A673 (cell line): Measurements from ENCODE around the gene C7orf57. TPM values are rescaled to one million over a fixed set of nuclear protein-coding genes. Genes with fewer than 3 reads are reported as not detected.

Experiments used
- BruUV-seq: library from RNA; stranded (reverse); fragments of 400-500 nt; replicated peaks from 2 replicates; lab custom pipeline; 2021; lab: Mats Ljungman, UMichigan
- CTCF ChIA-PET: fragments of 300-600 bp; sonication (Branson Sonifier 250); formaldehyde crosslinking; loops from one replicate; lab custom pipeline; 2022; ENCODE audit warnings: antibody characterized with exemption; lab: Charles Lee
- POLR2A ChIA-PET: fragments of 300-600 bp; sonication (Branson Sonifier 250); formaldehyde crosslinking; loops from one replicate; lab custom pipeline; 2022; ENCODE audit warnings: antibody characterized with exemption; ENCODE audit not compliant: low non-redundant PET; lab: Charles Lee
- DNase-seq: peaks from one replicate; pipeline ENCODE4 v3.0.0-alpha.2; 2015; ENCODE audit warnings: low spot score
- H3K27ac ChIP-seq: fragments of 200-600 bp; sonication (generic); 2 replicates; pipeline ENCODE4 v1.5.1; 2016; ENCODE audit warnings: mixed run types, low read depth, mild to moderate bottlenecking, mixed read lengths, antibody characterized with exemption, low read length; ENCODE audit not compliant: poor library complexity, severe bottlenecking
- H3K27me3 ChIP-seq: fragments of 200-600 bp; sonication (generic); replicated peaks from 2 replicates; pipeline ENCODE4 v1.6.1; 2017; ENCODE audit warnings: mixed run types, low read depth, mild to moderate bottlenecking, mixed read lengths, antibody characterized with exemption, low read length; ENCODE audit not compliant: insufficient read depth, poor library complexity
- H3K36me3 ChIP-seq: fragments of 200-600 bp; sonication (generic); 2 replicates; pipeline ENCODE4 v1.6.1; 2016; ENCODE audit warnings: mixed run types, mild to moderate bottlenecking, mixed read lengths, antibody characterized with exemption, low read length; ENCODE audit not compliant: insufficient read depth, poor library complexity, severe bottlenecking
- H3K4me1 ChIP-seq: fragments of 200-600 bp; sonication (generic); 2 replicates; pipeline ENCODE4 v1.6.1; 2017; ENCODE audit warnings: mixed run types, mild to moderate bottlenecking, mixed read lengths, antibody characterized with exemption, low read length; ENCODE audit not compliant: insufficient read depth, poor library complexity, severe bottlenecking
- H3K4me3 ChIP-seq: fragments of 200-600 bp; sonication (generic); 2 replicates; pipeline ENCODE4 v1.5.1; 2016; ENCODE audit warnings: low read depth, mixed run types, mild to moderate bottlenecking, mixed read lengths, low read length; ENCODE audit not compliant: poor library complexity, severe bottlenecking
- H3K9me3 ChIP-seq: fragments of 200-600 bp; sonication (generic); 2 replicates; pipeline ENCODE4 v1.6.1; 2016; ENCODE audit warnings: mixed run types, low read depth, mild to moderate bottlenecking, mixed read lengths, antibody characterized with exemption, low read length; ENCODE audit not compliant: poor library complexity, severe bottlenecking
- EZH2 ChIP-seq: fragments of 200-600 bp; sonication (generic); IDR thresholded peaks from 2 replicates; pipeline ENCODE4 v1.6.1; 2017; ENCODE audit warnings: borderline replicate concordance, low read depth, mild to moderate bottlenecking, mixed read lengths, antibody characterized with exemption, low read length; ENCODE audit not compliant: poor library complexity, severe bottlenecking
- intact Hi-C: fragments of 100-400 bp; cut with micrococcal nuclease; formaldehyde crosslinking; loops from one replicate; pipeline ENCODE4 v1.10.0; 2022; ENCODE audit not compliant: unreplicated experiment
- total RNA-seq: library from RNA; stranded (reverse); gene quantifications from 2 replicates; pipeline ENCODE4 v1.2.3, GENCODE V29; 2021
- TF ChIP-seq, protein P1 (sequence below): fragments of 300-800, 200-600 bp; sonication (generic); conservative IDR thresholded peaks from 2 replicates; pipeline ENCODE4 v1.5.1; 2017; ENCODE audit warnings: low read depth, mild to moderate bottlenecking, antibody characterized with exemption, low read length, moderate library complexity, mixed read lengths

The C7orf57 gene
- total RNA-seq, 1 experiment from 2014 or later: not detected

DNA sequence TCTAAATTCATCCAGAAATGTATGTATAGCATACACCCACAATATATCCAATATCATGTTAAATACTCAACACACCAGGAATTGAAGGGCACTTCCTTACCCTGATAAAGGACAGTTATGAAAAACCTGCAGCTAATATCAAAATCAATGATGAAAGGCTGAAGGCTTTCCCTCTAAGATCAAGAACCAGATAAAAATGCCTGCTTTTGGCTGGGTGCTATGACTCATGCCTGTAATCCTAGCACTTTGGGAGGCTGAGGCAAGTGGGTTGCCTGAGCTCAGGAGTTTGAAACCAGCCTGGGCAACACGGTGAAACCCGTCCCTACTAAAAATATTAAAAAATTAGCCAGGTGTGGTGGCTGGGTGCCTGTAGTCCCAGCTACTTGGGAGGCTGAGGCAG lies 32.1 kb downstream of the C7orf57 start:
- no TSS peak for BruUV-seq
- DNase-seq: no peak
- TF ChIP-seq, protein P1, sequence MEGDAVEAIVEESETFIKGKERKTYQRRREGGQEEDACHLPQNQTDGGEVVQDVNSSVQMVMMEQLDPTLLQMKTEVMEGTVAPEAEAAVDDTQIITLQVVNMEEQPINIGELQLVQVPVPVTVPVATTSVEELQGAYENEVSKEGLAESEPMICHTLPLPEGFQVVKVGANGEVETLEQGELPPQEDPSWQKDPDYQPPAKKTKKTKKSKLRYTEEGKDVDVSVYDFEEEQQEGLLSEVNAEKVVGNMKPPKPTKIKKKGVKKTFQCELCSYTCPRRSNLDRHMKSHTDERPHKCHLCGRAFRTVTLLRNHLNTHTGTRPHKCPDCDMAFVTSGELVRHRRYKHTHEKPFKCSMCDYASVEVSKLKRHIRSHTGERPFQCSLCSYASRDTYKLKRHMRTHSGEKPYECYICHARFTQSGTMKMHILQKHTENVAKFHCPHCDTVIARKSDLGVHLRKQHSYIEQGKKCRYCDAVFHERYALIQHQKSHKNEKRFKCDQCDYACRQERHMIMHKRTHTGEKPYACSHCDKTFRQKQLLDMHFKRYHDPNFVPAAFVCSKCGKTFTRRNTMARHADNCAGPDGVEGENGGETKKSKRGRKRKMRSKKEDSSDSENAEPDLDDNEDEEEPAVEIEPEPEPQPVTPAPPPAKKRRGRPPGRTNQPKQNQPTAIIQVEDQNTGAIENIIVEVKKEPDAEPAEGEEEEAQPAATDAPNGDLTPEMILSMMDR: no peak
- TF ChIP-seq EZH2: no peak
- ChIA-PET POLR2A (no interaction called here), CTCF (no interaction called here)
- H3K4me1 ChIP-seq: no peaks in the 10 kb centered on the region
- H3K27me3 ChIP-seq: no peaks in the 10 kb centered on the region
- H3K4me3 ChIP-seq: no peak overlapping the region
- intact Hi-C loops: no loop called here
- H3K27ac ChIP-seq: no peak overlapping the region
- no peaks in the 10 kb centered on the region for H3K36me3 ChIP-seq
- H3K9me3 ChIP-seq: no peaks in the 10 kb centered on the region

DNA sequence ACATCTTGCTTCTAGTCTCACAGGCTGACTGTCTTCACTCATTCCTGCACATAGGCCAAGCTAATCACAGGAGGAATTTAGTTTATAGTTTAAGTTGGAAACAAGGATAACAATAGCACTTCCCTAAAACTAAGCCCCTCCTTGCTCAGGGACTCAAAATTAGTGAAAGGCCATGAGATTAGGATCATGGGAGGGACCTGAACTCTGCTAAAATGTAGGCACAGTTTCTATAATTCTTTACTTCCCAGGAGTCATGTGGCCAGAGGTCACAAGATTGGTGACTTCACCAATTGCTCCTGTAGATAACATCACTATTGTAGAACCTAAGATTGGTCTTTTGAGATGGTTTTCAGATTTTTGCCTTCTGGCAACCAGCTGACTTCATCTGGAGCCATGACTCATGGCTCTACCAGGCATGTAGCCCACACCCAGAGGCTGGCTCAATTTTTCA lies 38.9 kb downstream of the C7orf57 start:
- Histone ChIP-seq H3K4me1 (peaks cover 5% of the 10 kb centered on the region), H3K27ac (no peak overlapping the region), H3K9me3 (no peaks in the 10 kb centered on the region), H3K36me3 (no peaks in the 10 kb centered on the region), H3K4me3 (no peak overlapping the region), H3K27me3 (no peaks in the 10 kb centered on the region)
- TF ChIP-seq EZH2: no peak
- TF ChIP-seq, protein P1: no peak
- POLR2A ChIA-PET: no interaction called here
- no peak for DNase-seq
- CTCF ChIA-PET: no interaction called here
- BruUV-seq: no TSS peak
- intact Hi-C loops: no loop called here

DNA sequence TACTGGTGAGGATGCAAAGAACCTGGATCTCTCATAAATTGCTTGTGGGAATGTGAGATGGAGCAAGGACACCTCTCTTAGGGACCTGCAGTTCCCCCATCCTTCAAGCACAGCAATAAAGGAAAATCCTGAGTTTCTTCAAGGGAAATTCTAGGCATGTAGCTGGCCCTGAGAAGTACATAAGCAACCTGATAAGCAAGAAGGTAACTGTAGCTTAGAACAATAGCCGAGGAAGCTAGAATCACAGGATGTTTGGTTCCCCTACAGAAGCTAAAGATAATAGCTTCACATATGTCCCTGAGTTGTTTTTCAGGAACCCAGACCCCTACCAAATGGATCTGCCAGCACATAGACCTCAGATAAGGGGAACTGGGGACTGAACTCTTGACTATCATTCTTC lies 42.1 kb downstream of the C7orf57 start:
- peaks cover 5% of the 10 kb centered on the region for H3K4me1 ChIP-seq
- no peaks in the 10 kb centered on the region for H3K36me3 ChIP-seq
- ChIA-PET CTCF (interaction anchor here (0.6 kb wide), 1 partner anchor 32 kb away, joined by 4 read pairs; no protein-coding TSS in a partner anchor), POLR2A (no interaction called here)
- TF ChIP-seq, protein P1: no peak
- no peak for TF ChIP-seq EZH2
- no peak for DNase-seq
- no peaks in the 10 kb centered on the region for H3K9me3 ChIP-seq
- H3K4me3 ChIP-seq: no peak overlapping the region
- intact Hi-C loops: no loop called here
- no peak overlapping the region for H3K27ac ChIP-seq
- H3K27me3 ChIP-seq: no peaks in the 10 kb centered on the region
- BruUV-seq: no TSS peak
